Liver (tissue), 9 donors: ENCODE measurements around the gene SLC6A2. TPM values are rescaled to one million over a fixed set of nuclear protein-coding genes. Genes with fewer than 3 reads are reported as not detected.

ENCODE experiments used
- DNase-seq: peaks from one replicate; pipeline ENCODE4 v3.0.0-alpha.2; 2017; ENCODE audit warnings: low spot score
- H3K27ac ChIP-seq, 2 donors: one replicate each; pipeline ENCODE4 v1.7.0; 2013; ENCODE audit warnings: inconsistent platforms in 2 of 2, low read length in 2 of 2, control low read depth in 1 of 2, low read depth in 1 of 2, mild to moderate bottlenecking in 1 of 2
- H3K27me3 ChIP-seq, 4 donors: one replicate each; pipeline versions ENCODE4 v1.6.1 to v1.7.0; 2013; ENCODE audit warnings: low read length in 3 of 4, inconsistent platforms in 1 of 4, mild to moderate bottlenecking in 1 of 4, moderate library complexity in 1 of 4; ENCODE audit not compliant: control insufficient read depth in 4 of 4, insufficient read depth in 4 of 4
- H3K36me3 ChIP-seq, 4 donors: one replicate each; pipeline versions ENCODE4 v1.6.1 to v1.7.0; 2013; ENCODE audit warnings: low read length in 3 of 4, mild to moderate bottlenecking in 3 of 4, low read depth in 1 of 4, moderate library complexity in 1 of 4; ENCODE audit not compliant: control insufficient read depth in 4 of 4, insufficient read depth in 3 of 4
- H3K4me1 ChIP-seq, 4 donors: one replicate each; pipeline versions ENCODE4 v1.6.1 to v1.7.0; 2013; ENCODE audit warnings: low read length in 3 of 4, mild to moderate bottlenecking in 3 of 4, moderate library complexity in 1 of 4; ENCODE audit not compliant: control insufficient read depth in 4 of 4, insufficient read depth in 4 of 4
- H3K4me3 ChIP-seq, 3 donors: one replicate each; pipeline versions ENCODE4 v1.6.1 to v1.7.0; 2013; ENCODE audit warnings: low read length in 3 of 3, control low read depth in 1 of 3, low read depth in 1 of 3, mild to moderate bottlenecking in 1 of 3
- H3K9ac ChIP-seq, 2 donors: one replicate each; pipeline ENCODE4 v1.7.0; 2013; ENCODE audit warnings: low read length in 2 of 2, mild to moderate bottlenecking in 2 of 2, moderate library complexity in 2 of 2, control low read depth in 1 of 2, low read depth in 1 of 2
- H3K9me3 ChIP-seq, 4 donors: one replicate each; pipeline versions ENCODE4 v1.6.1 to v1.7.0; 2013; ENCODE audit warnings: low read length in 3 of 4; ENCODE audit not compliant: control insufficient read depth in 4 of 4
- EGR1 ChIP-seq, 2 donors: IDR thresholded peaks; 2 replicates each; pipeline ENCODE4 v1.6.1; 2016 to 2018; ENCODE audit warnings: antibody characterized with exemption in 2 of 2, low read depth in 2 of 2
- FOXA1 ChIP-seq: IDR thresholded peaks from 2 replicates; pipeline ENCODE4 v1.6.1; 2016; ENCODE audit warnings: antibody characterized with exemption
- FOXA2 ChIP-seq: IDR thresholded peaks from 2 replicates; pipeline ENCODE4 v1.6.1; 2016; ENCODE audit warnings: antibody characterized with exemption
- GABPA ChIP-seq, 2 donors: IDR thresholded peaks in 1 of 2; conservative IDR thresholded peaks in 1 of 2; 2 replicates each; pipeline ENCODE4 v1.6.1; 2016; ENCODE audit warnings: antibody characterized with exemption in 2 of 2, mild to moderate bottlenecking in 1 of 2, moderate library complexity in 1 of 2
- HNF4A ChIP-seq, 2 donors: conservative IDR thresholded peaks; 2 replicates each; pipeline ENCODE4 v1.6.1; 2016; ENCODE audit warnings: antibody characterized with exemption in 2 of 2, mild to moderate bottlenecking in 2 of 2
- HNF4G ChIP-seq: IDR thresholded peaks from 2 replicates; pipeline ENCODE4 v1.6.1; 2016; ENCODE audit warnings: antibody characterized with exemption
- JUND ChIP-seq, 2 donors: IDR thresholded peaks; 2 replicates each; pipeline ENCODE4 v1.6.1; 2016; ENCODE audit warnings: antibody characterized with exemption in 2 of 2
- NR2F2 ChIP-seq: IDR thresholded peaks from 2 replicates; pipeline ENCODE4 v1.6.1; 2016; ENCODE audit warnings: antibody characterized with exemption
- RAD21 ChIP-seq, 2 donors: IDR thresholded peaks; 2 replicates each; pipeline ENCODE4 v1.6.1; 2016; ENCODE audit warnings: antibody characterized with exemption in 2 of 2, mild to moderate bottlenecking in 2 of 2
- RXRA ChIP-seq, 2 donors: IDR thresholded peaks; 2 replicates each; pipeline ENCODE4 v1.6.1; 2017 to 2018; ENCODE audit warnings: antibody characterized with exemption in 2 of 2, mild to moderate bottlenecking in 1 of 2
- SP1 ChIP-seq: IDR thresholded peaks from 2 replicates; pipeline ENCODE4 v1.6.1; 2018; ENCODE audit warnings: antibody characterized with exemption, mild to moderate bottlenecking
- TAF1 ChIP-seq: conservative IDR thresholded peaks from 2 replicates; pipeline ENCODE4 v1.6.1; 2016; ENCODE audit warnings: antibody characterized with exemption, mild to moderate bottlenecking
- YY1 ChIP-seq: IDR thresholded peaks from 2 replicates; pipeline ENCODE4 v1.6.1; 2016; ENCODE audit warnings: antibody characterized with exemption, mild to moderate bottlenecking
- WGBS: extraction: QIAGEN DNeasy Blood & Tissue Kit; methylation state at CpG from one replicate; pipeline ENCODE4 v1.1.7; 2013; 5-methylcytosine and 5-hydroxymethylcytosine counted together
- polyA plus RNA-seq, 2 donors: library from polyadenylated mRNA; stranded (reverse) in 1 of 2; unstranded in 1 of 2; fragments of 200-250 nt in 1 of 2; fragments of >200 nt in 1 of 2; fragmentation: Nextera tagmentation in 1 of 2; extraction: Ambion mirVana in 1 of 2; gene quantifications; one replicate each; pipeline versions ENCODE4 v1.2.1 to v1.2.3, GENCODE V29; 2013 to 2015
- total RNA-seq, 2 donors: library from RNA; depleted of rRNA; stranded (reverse); fragments of >200 nt; gene quantifications; one replicate each; pipeline ENCODE4 v1.2.3, GENCODE V29; 2014
- TF ChIP-seq, protein P1 (sequence below): IDR thresholded peaks from 2 replicates; pipeline ENCODE4 v1.6.1; 2016; ENCODE audit warnings: antibody characterized with exemption
- TF ChIP-seq, protein P2 (sequence below): IDR thresholded peaks from 2 replicates; pipeline ENCODE4 v1.6.1; 2016; ENCODE audit warnings: antibody characterized with exemption
- TF ChIP-seq, protein P3 (sequence below): IDR thresholded peaks from 2 replicates; pipeline ENCODE4 v1.6.1; 2016; ENCODE audit warnings: antibody characterized with exemption, mild to moderate bottlenecking
- TF ChIP-seq, protein P4 (sequence below): IDR thresholded peaks from 2 replicates; pipeline ENCODE4 v1.6.1; 2016; ENCODE audit warnings: antibody characterized with exemption
- TF ChIP-seq, protein P5 (sequence below): fragments of 150-350 bp; IDR thresholded peaks from 2 replicates; pipeline ENCODE4 v1.5.1; 2017; ENCODE audit warnings: improper control_type of control experiment, low read depth, low read length; ENCODE audit not compliant: missing input control
- donor health status: healthy.
- donor health status: healthy.
- donor health status: healthy.
- donor health status: healthy.
- donor health status: healthy.

Gene SLC6A2
- total and polyA plus RNA-seq, 4 donors = under 0.01 to 0.10 (median 0.07) TPM; not detected in 1

DNA sequence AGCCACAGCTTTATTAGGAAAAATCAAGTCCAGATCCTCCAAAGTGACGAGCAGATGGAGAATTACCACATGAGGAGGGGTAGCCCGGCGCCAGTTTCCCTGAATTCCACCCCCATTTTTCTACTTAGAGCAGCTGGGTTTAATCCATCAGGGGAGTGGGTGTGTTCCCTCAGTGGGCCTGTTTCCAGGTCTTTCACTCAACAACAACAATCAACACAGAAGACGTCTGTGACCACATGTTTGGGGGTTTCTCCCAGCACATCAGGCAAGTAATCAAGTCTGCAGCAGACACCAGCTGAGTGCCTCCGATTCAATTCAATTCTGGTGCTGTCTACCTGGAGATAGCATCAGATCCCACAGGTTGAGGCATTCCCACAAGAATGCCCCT is 6.8 kb downstream of the SLC6A2 start (continued):
- TF ChIP-seq FOXA2 = no peak
- TF ChIP-seq RAD21 (IDR thresholded peaks at IDR 0.05) = no peak

DNA sequence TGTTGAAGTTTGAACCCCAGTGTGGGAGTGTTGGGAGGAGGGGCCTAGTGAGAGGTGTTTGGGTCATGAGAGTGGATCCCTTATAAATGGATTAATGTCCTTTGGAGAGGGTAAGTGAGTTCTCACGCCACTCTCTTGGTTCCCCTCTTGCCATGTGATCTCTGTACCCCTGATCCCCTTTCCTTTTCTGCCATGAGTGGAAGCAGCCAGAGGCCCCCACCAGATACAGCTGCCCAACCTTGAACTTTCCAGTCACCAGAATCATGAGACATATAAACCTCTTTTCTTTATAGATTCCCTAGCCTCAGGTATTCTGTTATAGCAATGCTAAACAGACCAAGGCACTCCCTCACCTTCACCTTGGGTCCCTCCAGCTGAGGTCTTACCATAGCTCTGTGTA is 7.4 kb downstream of the SLC6A2 start:
- Histone ChIP-seq H3K9me3 (no peaks in the 10 kb centered on the region), H3K9ac (no peak overlapping the region), H3K4me1 (no peaks in the 10 kb centered on the region), H3K27me3 (no peaks in the 10 kb centered on the region), H3K27ac (no peak overlapping the region), H3K4me3 (no peak overlapping the region), H3K36me3 (no peaks in the 10 kb centered on the region)
- WGBS = 85% methylated on average over 1 of the region's 1 CpG
- TF ChIP-seq FOXA1 = no peak
- TF ChIP-seq HNF4A (conservative IDR thresholded peaks at IDR 0.05) = no peak
- TF ChIP-seq, protein P1, sequence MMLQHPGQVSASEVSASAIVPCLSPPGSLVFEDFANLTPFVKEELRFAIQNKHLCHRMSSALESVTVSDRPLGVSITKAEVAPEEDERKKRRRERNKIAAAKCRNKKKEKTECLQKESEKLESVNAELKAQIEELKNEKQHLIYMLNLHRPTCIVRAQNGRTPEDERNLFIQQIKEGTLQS = no peak
- TF ChIP-seq FOXA2 = no peak
- TF ChIP-seq YY1 = no peak
- TF ChIP-seq, protein P2, sequence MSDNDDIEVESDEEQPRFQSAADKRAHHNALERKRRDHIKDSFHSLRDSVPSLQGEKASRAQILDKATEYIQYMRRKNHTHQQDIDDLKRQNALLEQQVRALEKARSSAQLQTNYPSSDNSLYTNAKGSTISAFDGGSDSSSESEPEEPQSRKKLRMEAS = no peak
- no peak for TF ChIP-seq RXRA (IDR thresholded peaks at IDR 0.05)
- TF ChIP-seq GABPA (IDR thresholded peaks at IDR 0.05 in 1 of 2, conservative IDR thresholded peaks at IDR 0.05 in 1 of 2) = no peak
- TF ChIP-seq TAF1 = no peak
- TF ChIP-seq, protein P3, sequence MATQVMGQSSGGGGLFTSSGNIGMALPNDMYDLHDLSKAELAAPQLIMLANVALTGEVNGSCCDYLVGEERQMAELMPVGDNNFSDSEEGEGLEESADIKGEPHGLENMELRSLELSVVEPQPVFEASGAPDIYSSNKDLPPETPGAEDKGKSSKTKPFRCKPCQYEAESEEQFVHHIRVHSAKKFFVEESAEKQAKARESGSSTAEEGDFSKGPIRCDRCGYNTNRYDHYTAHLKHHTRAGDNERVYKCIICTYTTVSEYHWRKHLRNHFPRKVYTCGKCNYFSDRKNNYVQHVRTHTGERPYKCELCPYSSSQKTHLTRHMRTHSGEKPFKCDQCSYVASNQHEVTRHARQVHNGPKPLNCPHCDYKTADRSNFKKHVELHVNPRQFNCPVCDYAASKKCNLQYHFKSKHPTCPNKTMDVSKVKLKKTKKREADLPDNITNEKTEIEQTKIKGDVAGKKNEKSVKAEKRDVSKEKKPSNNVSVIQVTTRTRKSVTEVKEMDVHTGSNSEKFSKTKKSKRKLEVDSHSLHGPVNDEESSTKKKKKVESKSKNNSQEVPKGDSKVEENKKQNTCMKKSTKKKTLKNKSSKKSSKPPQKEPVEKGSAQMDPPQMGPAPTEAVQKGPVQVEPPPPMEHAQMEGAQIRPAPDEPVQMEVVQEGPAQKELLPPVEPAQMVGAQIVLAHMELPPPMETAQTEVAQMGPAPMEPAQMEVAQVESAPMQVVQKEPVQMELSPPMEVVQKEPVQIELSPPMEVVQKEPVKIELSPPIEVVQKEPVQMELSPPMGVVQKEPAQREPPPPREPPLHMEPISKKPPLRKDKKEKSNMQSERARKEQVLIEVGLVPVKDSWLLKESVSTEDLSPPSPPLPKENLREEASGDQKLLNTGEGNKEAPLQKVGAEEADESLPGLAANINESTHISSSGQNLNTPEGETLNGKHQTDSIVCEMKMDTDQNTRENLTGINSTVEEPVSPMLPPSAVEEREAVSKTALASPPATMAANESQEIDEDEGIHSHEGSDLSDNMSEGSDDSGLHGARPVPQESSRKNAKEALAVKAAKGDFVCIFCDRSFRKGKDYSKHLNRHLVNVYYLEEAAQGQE = no peak
- TF ChIP-seq, protein P4, sequence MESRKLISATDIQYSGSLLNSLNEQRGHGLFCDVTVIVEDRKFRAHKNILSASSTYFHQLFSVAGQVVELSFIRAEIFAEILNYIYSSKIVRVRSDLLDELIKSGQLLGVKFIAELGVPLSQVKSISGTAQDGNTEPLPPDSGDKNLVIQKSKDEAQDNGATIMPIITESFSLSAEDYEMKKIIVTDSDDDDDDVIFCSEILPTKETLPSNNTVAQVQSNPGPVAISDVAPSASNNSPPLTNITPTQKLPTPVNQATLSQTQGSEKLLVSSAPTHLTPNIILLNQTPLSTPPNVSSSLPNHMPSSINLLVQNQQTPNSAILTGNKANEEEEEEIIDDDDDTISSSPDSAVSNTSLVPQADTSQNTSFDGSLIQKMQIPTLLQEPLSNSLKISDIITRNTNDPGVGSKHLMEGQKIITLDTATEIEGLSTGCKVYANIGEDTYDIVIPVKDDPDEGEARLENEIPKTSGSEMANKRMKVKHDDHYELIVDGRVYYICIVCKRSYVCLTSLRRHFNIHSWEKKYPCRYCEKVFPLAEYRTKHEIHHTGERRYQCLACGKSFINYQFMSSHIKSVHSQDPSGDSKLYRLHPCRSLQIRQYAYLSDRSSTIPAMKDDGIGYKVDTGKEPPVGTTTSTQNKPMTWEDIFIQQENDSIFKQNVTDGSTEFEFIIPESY = no peak
- no peak for TF ChIP-seq NR2F2
- TF ChIP-seq SP1 = no peak
- no peak for TF ChIP-seq HNF4G
- TF ChIP-seq EGR1 (IDR thresholded peaks at IDR 0.05; ENCODE audit: low read depth in 2 of 2) = no peak
- TF ChIP-seq, protein P5, sequence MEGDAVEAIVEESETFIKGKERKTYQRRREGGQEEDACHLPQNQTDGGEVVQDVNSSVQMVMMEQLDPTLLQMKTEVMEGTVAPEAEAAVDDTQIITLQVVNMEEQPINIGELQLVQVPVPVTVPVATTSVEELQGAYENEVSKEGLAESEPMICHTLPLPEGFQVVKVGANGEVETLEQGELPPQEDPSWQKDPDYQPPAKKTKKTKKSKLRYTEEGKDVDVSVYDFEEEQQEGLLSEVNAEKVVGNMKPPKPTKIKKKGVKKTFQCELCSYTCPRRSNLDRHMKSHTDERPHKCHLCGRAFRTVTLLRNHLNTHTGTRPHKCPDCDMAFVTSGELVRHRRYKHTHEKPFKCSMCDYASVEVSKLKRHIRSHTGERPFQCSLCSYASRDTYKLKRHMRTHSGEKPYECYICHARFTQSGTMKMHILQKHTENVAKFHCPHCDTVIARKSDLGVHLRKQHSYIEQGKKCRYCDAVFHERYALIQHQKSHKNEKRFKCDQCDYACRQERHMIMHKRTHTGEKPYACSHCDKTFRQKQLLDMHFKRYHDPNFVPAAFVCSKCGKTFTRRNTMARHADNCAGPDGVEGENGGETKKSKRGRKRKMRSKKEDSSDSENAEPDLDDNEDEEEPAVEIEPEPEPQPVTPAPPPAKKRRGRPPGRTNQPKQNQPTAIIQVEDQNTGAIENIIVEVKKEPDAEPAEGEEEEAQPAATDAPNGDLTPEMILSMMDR = no peak
- no peak for TF ChIP-seq JUND (IDR thresholded peaks at IDR 0.05)
- no peak for TF ChIP-seq RAD21 (IDR thresholded peaks at IDR 0.05)
- no peak for DNase-seq
